OCI-LY1 (cell line): ENCODE results near the gene TRIML1.

Source experiments
- EZH2 ChIP-seq: fragments of 200-600 bp; sonication (generic), shearing (Covaris generic); IDR thresholded peaks from 2 replicates; pipeline ENCODE4 v1.8.0; 2017; ENCODE audit warnings: borderline replicate concordance, mixed run types, mild to moderate bottlenecking, antibody characterized with exemption, low read length, moderate library complexity, mixed read lengths
- TF ChIP-seq, protein P1 (sequence below): fragments of 200-600 bp; sonication (generic), shearing (Covaris generic); IDR thresholded peaks from 2 replicates; pipeline ENCODE4 v1.5.1; 2017; ENCODE audit warnings: mild to moderate bottlenecking, antibody characterized with exemption, low read length, moderate library complexity, mixed read lengths

DNA sequence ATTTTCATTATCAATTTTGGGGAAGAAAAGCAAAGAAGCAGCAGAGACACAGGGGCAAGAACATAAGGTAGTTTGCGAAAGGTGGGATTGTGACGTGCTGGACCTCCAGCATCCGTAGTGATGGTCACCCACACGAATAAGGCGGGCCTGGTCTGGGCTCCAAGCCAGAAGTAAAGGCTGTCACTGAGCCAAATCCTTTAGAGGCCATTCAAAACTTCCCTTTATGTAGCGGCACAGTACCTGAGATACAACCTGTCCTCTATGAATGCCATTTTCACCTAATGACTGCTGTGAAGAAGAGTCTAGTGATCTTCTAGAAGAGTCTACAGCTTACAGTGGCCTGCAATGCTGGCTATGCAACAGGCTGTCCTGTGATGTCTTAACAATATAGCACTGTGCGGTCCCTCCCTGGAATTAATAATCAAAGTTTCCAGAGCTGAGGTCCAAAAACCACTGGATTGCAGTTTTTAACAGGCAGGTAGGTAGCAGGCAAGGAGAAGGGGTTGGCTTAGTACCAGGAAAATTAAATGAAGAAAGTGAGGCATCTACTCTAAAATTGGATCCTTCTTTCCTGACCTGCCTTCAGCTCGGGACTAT is 56.2 kb downstream of the TRIML1 start:
- TF ChIP-seq, protein P1, sequence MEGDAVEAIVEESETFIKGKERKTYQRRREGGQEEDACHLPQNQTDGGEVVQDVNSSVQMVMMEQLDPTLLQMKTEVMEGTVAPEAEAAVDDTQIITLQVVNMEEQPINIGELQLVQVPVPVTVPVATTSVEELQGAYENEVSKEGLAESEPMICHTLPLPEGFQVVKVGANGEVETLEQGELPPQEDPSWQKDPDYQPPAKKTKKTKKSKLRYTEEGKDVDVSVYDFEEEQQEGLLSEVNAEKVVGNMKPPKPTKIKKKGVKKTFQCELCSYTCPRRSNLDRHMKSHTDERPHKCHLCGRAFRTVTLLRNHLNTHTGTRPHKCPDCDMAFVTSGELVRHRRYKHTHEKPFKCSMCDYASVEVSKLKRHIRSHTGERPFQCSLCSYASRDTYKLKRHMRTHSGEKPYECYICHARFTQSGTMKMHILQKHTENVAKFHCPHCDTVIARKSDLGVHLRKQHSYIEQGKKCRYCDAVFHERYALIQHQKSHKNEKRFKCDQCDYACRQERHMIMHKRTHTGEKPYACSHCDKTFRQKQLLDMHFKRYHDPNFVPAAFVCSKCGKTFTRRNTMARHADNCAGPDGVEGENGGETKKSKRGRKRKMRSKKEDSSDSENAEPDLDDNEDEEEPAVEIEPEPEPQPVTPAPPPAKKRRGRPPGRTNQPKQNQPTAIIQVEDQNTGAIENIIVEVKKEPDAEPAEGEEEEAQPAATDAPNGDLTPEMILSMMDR: no peak
- no peak for TF ChIP-seq EZH2
